Eye (tissue), 1 donor: Measurements from ENCODE around the gene RIC3.
A peak's percentile ranks its signal among the peaks of the same experiment; 100 is the strongest.

Experiments
- DNase-seq: peaks from one replicate; pipeline ENCODE4 v3.0.0-alpha.2; 2015

Gene RIC3

DNA sequence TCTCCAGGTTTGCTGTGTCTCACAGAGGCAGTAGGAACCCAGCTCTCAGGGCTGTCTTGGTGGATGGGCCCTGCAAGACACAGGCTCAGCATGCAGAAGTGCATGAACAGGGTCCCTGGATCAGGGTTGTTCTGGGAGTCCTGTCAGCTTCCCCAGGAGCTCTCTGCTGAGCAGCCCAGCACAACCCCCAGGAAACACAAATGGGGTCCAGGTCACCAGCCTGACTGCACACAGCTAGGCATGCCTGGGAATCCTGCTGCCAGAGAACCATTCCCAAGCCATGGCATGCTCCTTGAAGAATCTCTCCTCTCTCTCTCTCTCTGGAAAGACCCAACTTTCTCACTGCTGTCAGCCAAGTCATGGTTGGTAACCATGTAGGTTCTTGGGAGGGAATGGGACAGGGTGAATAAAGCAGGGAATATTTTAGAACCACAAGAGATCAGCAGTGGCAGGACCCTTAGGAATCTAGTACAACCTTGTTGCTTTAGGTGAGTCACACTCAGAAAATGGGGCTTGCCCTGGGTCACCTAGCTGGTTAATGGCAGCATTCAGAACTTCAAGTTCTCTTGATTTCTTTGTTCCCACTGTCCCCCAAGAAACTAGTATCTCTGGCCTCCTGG is 66.4 kb downstream of the RIC3 start:
- no peak for DNase-seq

DNA sequence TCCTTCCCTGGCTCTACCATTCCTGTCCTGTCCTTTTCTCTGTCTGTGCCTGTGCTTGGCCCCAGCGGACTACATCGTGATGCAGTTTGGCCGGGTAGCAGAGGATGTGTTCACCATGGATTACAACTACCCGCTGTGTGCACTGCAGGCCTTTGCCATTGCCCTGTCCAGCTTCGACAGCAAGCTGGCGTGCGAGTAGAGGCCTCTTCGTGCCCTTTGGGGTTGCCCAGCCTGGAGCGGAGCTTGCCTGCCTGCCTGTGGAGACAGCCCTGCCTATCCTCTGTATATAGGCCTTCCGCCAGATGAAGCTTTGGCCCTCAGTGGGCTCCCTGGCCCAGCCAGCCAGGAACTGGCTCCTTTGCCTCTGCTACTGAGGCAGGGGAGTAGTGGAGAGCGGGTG is 67.4 kb downstream of the RIC3 start:
- no peak for DNase-seq

DNA sequence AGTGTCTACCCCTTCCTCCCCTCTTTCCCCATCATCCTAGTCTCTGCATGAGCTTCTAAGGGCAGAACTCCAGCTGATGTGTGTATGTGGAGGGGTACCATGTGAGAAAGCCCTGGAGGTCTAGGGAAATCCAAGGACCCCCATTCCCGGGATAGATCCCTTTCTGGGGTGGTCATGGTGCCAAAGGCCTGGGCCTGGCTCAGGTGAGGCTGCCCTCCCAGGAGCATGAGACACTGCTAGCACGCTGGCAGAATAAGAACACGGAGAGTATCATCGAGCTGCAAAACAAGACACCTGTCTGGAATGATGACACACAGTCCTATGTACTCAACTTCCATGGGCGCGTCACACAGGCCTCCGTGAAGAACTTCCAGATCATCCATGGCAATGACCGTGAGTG is 68.2 kb downstream of the RIC3 start:
- no peak for DNase-seq

DNA sequence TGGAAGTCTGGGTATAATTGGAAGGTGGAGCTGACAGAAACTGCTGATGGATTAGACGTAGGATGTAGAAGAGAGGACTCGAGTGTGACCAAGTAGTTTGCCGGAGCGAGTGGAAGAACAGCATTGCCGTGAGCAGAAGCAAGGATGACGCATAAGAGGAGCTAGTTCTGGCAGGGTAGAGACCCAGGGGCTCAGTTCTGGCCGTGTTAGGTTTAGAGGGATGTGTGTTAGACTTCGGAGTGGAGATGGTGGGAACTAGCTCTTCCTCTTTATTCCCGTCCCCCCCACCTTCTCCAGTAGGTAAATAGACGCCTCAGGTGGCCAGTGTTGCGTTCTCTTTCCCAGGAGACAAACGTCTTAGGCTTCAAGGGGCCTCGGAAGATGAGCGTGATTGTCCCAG is 68.7 kb downstream of the RIC3 start:
- DNase-seq, result no peak

DNA sequence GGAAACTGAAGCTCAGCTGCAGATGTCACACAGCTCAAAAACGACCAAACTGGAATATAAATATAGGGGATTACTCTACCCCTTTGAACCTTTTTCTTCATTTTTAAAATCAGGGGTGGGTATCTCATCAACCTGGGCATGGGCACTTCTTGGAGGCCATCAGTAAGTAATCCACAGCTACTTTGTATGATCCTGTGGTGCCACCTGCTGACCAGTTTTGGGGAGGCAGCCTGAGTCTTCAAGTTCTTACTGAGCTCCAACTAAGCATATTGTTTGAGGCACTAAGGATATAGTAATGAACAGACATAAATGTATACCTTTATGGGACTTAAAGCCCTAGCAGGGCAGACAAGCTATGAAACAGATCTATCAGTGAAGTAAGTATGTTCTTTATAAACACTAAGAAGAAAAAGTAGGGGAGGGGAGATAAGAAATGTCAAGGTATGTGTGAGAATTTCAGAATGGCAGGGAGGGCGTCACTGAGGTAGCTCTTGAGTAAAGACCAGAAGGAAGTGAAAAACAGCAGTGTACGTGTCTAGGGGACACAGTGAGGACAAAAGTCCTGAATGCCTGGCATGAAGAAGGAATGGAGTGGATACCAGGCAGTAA is 69.4 kb downstream of the RIC3 start:
- DNase-seq, result peak; percentile 90

DNA sequence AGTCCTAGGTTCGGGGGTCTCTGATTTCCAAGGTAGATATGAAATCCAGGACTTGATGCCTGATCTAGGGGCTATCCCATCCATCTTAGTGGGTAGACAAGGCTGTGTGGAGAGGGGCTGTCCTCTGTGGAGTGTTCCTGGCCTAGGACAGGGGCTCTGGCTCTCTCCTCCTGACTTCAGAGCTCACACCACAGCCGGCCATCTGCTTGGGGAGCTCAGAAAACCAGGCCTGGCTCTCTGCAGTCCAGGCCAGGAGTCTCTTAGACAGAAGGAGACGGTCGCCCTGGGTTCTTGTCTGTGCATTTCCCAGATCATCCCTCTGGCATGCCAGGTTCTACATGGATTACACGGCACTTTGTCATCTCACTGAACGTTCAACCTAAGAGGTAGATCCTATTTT is 69.9 kb downstream of the RIC3 start:
- DNase-seq, result no peak

DNA sequence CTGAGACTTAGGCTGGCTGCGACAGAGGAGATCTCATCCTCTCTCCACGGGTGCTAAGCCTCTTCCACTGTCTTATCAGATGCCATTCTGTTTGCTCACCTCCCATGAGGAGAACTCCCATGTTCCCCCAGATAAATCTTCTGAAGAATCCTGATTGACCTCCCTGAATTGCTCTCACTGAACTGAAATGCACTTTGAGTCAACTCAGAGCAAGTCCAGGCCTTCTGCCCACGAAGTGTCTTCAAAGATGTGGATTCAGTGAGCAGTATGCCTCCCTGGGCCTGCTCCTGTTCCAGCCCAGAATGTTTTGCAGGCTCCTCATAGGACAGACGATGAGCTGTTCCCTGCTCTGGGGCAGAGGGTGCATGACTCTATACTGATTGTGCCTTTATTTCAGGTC is 70.5 kb downstream of the RIC3 start:
- no peak for DNase-seq

DNA sequence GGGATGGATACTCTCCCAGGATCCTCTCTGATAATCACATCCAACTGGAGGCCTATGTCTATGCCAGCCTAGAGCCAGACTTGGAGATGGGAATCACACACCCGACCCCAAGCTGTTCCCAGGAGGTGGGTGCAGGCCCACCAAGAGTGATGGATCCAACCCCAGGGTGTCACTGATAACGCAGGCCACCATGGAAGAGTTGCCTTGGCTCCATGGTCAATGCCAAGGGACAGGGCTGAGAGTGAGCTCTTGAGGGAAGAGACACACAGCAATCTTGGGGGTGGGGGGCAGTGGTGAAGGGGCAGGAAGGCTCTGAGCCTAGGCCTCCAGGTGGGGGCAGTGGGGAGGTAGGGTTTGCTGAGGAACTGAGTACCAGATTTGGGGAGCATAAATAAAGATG is 70.9 kb downstream of the RIC3 start:
- DNase-seq, result no peak

DNA sequence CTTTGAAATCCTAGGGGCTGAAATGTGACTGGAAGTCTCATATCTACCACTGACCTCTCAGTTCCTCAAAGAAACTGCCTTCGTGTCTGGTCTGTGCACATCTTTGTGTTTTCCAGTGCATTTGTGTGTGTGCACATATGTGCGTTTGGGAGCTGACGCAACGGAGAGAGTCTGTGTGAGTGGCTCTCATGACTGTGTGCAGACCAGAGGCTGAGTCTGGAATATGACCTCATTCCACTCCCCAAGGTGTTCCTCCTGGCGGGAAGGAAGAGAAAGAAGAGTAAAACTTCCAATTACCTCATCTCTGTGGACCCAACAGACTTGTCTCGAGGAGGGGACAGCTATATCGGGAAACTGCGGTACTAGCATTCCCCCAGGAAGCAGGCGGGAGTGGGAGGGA is 71.4 kb downstream of the RIC3 start:
- no peak for DNase-seq

DNA sequence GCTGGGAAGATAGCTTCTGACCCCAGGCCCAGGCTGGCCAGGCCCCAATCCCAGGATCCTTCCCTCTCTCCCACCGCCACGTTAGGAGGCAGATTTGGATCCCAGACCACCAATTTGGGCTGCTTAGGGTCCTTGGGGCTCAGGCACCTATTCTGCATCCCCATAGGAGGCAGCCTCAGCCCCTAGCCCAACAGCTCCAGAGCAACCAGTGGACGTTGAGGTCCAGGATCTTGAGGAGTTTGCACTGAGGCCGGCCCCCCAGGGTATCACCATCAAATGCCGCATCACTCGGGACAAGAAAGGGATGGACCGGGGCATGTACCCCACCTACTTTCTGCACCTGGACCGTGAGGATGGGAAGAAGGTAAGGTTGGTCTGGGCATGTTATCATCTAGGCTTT is 71.8 kb downstream of the RIC3 start:
- no peak for DNase-seq

DNA sequence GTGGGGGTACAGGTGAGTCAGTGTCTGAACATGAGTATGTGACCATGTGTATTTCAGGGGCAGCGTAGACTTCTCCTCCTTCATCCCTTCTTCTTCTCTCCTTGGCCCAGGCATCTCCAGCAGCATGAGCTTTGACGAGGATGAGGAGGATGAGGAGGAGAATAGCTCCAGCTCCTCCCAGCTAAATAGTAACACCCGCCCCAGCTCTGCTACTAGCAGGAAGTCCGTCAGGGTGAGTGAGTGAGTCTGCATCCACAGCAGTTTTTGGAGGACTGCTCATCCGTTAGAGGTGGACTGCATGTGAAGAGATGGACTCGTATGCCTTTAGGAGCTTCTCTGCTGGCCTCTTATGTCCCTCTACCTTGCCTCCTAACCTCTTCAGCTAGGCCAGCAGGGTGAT is 72.2 kb downstream of the RIC3 start:
- DNase-seq, result no peak

DNA sequence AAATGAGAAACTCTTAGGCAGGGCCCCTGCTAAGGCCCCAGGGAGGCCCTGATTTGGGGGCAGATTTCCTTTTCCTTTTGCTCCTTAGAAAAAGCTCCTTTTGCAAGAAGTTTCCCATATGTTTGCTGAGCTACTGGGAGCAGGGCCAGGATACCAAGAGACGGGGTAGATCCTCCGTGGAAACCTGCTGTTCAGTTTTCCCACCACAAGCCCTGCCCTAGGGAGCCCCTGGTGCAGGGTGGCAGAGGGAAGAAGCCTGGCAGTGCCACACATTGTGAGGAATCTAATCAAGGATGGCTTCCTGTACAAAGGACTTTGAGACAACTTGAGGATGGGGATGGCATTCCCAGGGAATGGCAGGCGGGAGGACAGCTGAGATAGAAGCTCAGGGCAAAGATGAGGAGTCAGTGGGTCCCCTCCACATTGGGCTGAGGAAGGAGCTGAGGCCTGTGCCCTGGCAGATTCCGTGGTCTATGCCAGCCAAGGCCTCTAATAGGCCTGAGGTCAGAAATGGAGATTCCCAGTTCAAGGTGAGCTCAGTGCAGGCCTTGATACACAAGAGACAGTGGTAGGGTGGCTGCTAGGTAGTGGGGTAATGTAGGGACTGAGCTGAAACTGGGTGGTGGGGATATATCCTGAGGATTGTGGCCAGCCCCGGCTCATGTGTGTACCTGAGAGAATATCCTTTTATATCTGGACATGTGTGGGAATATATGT is 72.9 kb downstream of the RIC3 start:
- no peak for DNase-seq

DNA sequence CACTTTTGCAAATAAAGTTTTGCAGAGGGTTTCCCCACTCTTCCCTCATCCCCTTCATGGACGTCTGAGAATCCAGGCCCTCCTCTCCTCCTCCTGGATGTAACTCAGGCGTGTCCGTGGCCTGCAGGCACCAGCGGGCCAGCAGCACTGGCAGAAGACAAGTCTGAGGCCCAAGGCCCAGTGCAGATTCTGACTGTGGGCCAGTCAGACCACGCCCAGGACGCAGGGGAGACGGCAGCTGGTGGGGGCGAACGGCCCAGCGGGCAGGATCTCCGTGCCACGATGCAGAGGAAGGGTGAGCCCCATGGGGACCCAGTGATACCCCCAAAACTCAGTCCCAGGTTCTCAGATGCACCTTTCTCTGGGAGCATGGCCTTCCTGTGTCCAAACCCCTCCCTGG is 73.5 kb downstream of the RIC3 start:
- DNase-seq, result no peak

DNA sequence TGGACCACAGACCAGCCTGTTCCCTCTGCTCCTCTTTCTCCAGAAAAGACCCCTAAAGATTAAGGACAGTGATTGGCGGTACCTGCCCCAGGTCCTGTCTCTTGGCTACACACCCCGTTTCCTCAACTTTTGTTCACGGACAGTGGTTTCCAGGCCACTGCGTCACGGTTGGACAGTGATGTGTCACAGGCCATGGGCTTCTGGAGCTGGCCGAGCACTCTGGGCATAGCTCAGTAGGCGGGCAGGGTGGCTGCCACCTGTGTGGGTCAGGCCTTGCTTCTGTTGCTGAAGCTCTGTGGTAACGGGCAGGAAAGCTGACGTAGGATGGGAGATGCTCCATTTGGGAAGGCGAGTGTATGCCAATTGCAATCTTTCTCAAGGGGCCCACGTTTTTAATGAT is 74.2 kb downstream of the RIC3 start:
- DNase-seq, result no peak

DNA sequence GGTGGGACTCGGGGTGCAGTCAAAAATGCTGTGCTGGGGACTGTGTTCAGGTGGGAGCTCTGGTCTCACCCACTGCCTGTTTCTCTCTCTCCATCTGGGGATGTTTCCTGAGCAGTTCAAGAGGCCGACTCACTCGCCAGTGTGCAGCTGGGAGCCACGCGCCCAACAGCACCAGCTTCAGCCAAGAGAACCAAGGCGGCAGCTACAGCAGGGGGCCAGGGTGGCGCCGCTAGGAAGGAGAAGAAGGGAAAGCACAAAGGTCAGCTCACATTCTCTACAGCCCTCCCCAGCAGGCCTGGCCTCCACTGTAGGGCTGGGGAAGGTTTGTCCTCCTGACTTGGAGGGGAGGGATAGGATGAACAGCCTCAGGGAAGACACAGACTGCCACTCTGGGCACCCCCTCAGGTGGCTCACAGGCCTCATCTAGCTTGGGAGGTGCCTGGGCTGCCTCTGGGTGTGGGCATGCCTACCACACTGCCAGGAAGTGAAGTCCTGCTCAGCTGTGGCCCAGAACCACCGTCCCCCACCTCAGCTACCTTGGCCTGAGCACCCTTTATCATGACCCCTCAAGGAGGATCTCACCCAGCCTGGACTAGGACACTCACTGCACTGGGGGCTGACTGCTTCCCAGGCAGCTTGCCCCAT is 74.8 kb downstream of the RIC3 start:
- no peak for DNase-seq

DNA sequence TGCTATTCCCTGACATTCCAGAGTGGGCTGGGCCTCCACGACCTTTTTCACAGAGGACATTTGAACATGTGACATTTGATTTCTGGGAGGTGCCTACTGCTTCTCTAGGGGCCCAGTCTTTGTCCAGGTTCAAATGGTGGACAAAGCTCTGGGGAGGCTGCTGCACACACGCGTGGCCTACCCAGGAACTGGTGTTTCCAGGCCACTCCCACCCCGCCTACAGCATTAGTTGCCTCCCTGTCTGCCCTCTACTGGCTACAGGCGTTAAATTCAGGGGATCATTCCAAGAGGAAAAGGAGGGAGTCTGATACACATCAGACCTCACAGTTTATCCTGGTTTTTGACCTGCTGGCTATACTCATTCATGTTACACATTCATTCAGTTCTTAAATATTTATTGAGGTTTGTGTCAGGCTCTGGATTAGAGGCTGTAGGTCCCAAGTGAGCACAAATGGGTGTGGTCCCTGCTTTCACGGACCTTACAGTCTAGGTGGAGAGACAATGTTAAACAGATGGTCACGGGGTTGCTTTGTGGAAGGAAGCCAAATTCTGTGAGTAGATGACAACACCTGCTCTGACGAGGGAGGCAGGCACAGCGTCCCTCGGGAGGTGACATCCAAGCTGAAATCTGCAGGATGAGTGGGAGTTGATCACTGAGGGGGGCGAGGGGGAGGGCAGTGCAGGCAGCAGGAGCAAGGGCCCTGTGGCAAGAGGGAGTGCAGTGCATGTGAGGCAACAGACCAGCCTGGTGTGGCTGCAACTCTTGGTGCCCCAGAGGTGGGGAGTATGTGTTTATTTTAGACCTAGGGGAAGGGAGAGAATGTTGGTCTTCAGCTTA is 76.0 kb downstream of the RIC3 start:
- DNase-seq, result peak; percentile 79

DNA sequence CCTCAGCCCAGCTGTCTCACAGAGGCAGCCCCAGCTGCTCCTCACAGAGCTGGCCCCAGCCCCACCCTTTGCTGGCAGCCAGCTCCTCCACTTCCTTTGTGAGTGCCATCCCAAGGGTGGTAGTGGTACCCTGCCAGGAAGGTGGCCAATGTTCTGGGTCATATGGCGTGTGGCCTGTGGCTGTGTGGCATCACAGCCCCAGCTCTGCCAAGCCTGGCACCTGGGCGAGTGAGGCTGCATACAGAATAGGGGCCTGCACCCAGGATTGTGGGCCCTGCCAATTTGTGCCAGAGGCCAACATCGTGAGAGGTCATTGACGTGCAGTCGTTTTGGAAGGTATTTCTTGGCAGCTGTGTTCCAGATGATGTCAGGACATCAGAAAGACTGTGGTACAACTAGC is 77.1 kb downstream of the RIC3 start:
- no peak for DNase-seq

DNA sequence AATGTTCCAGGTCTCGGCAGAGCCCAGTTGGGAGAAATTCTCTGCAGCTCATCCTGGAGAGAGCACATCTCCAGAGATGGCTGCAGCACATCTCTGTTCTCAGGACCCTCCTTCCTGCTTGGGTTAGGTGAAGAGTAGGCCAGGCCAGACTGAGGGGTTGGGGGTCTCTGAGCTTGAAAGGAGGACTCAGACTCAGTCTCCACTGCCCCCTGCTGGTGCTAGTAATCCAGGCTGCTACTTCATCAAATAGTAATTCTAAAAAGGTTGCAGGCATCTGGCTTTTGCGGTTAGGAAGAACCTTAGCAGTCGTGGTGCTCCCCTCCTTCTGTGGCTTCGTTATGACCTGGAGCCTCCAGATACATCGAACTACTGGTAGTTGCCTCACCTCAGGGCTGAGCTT is 78.1 kb downstream of the RIC3 start:
- peak; percentile 93 for DNase-seq

DNA sequence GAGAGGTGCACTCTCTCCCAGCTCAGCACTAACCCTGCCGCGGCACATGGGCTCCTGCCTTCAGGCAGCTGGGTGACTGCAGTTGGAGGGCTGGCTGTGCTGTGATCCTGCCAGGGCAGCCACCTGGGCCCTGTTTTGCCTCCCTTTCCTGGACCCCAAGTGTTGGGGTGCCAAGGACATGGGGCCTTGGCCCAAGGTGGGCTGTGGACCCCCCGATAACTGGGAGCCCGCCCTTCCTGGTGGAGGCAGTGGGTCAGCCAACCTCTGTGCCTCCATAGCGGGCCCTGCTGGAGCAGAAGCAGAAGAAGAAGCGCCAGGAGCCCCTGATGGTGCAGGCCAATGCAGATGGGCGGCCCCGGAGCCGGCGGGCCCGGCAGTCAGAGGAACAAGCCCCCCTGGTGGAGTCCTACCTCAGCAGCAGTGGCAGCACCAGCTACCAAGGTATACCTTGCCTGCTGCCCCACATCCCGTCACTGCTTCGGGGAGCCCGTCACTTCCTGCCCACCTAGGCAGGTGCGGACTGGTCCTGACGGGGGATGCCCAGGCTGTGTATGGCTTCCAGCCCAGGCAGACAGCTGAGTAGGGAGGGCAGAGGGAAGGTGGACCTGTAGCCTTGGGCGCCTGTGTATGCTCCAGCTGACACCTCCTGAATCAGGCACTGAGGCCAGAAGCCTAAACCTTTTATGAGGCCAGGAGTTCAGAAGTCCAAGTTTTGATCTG is 78.9 kb downstream of the RIC3 start:
- no peak for DNase-seq

DNA sequence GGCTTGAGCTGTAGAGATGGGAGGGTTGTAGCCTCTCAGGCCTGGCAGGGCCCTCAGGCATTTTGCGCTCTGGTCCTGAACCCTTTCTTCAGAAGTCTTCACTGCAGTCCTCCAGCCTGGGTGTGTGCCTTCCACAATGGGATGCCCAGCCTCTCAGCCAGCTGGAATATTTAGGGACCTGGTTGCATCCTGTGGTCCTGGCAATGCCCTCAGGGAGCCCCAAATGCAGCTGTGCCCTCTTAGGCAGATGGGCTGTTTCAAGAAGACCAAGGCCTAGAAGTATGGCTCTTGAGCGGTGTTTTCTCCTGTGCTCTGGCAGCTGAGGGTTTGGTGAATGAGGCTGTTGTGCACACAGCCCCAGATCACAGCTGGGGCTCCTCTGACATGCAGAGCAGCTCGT is 81.1 kb downstream of the RIC3 start:
- DNase-seq, result no peak

DNA sequence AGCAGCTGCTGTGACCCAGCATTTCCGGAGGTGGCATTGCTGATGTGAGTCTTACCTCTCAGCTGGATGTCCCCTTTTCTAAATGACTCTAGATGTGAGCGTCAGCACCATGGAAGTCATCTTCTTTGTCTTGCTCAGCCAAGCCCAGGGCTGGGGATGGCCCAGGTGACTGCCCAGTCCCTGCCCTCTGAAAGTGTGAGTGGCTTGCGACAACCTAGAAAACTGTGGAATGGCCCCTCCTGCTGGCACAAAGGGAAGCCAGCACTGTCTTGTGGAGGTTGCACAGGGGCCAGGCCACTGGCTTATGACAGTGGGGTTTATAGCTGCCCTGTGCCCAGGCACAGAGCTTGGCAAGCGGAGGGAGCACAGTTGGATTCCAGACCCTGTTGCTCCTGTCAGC is 81.6 kb downstream of the RIC3 start:
- DNase-seq, result peak; percentile 32

DNA sequence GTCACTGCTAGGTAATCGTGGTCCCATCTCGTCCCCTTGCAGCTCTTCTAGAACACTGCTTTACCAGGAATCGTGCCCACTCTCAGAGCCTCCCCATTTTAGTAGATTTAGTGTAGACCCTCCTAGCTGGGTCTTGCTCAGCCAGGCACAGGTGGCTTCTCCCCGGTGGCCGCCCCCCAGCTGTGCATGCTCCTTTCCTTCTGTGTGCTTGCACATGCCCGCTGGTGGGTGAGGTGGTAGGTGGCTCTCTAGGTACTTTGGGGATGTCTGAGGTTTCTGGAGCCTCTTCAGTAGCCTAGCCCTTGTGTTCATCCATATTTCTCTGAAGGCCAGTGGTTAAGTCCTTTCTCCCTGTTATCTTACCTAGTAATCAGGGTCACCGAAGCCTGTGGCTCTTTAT is 82.3 kb downstream of the RIC3 start:
- no peak for DNase-seq
